NCI-H345 treated with DMSO at 0.1 percent for 48 hours (cell line): Measurements from ENCODE around the gene ZNF366.

Experiments used
- DNase-seq: peaks from one replicate; lab custom pipeline; 2025; ENCODE audit not compliant: unreplicated experiment; lab: John Stamatoyannopoulos, UW

The ZNF366 gene

DNA sequence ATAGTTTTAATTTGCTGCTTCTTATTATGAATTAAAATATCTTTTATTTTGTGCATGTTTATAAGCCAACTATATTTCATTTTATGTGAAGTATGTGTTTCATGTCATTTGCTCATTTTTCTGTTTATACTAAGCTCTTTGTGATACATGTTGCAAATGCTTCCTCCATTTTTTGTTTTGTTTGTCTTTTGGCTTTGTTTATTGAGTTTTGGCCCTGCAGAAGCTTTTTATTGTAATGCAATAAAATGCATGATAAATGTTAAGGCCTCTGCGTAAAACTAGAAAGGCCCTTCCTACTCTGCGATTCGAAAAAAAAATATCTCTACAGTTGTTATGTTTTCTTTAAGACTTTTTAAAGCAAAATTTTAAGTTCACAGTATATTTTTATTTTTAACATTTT, 9.4 kb downstream of the ZNF366 start:
- no peak for DNase-seq

DNA sequence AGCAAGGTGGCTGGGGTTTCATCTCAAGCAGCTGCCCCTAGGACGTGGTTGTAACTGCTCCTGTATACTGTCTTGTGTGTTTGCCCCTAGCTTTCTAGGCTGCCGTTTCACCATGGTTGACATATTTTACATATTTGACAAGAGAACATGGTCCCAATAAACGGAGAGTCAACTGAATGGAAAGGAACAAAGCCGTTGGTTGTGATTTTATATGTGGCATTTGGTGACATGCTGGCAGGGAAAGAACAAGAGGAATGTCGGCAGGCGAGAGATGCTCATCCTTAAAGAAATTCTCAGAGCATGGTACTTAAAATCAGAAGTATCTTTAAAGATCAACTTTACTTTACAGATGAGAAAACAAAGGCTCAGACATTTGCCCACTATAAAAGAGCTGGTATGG, 11.8 kb downstream of the ZNF366 start:
- DNase-seq = no peak

DNA sequence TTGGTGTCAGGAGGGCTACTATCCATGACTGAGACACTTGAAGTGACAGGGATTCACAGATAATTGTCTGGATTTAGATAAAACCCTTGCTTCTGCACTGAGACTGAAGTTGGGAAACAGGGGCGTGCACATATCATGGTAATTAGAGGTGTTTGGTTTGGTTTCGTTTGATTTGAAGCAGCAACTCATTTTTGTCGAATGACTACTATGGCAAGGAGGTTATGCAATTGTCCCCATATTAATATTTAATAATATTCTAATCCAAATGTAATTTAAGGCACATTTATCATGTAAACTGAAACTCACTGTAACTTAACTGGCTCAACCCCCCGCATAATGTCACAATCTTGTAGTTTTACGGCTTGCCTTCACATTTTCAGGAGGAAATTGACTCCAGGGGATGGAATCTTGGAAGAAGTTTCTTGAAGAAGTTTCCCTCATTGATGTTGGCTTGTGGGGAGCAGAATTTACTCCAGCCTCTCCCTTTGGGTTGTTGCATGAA, 12.5 kb downstream of the ZNF366 start:
- no peak for DNase-seq

DNA sequence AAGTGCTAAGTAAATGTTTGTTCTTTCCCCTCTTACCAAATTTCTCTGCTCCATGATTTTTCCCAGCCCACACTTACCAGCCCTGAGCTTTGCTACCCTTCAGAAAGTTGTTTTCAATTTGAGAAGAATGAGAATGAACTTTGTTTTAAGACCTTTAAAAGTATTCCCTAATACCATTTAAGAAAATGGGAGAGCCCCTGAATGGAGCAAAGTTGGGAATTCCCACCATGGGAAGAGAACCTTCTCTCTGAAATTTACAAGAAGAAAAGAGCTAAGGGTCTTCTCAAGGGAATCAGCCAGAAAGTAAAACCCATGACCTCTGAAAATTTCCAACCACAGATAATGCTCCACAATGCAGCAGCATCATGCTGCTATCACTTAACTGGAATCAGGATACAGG, 17.7 kb downstream of the ZNF366 start:
- no peak for DNase-seq

DNA sequence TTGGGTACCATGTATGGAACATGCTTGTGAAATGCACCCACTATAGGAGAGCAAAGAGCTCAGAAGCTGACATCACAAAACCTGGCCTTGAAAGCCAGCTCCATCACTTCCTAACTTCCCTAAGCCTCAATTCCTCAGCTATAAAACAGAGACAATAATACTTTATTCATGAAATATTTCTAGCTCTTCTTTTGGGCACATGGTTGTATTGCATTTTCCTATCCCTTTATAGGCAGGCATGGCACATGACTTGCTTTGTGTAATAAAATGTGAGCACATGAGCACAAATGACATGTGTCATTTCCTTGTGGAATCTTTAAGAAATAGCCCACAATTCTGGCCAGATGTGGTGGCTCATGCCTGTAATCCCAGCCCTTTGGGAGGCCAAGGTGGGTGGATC, 18.5 kb downstream of the ZNF366 start:
- no peak for DNase-seq

DNA sequence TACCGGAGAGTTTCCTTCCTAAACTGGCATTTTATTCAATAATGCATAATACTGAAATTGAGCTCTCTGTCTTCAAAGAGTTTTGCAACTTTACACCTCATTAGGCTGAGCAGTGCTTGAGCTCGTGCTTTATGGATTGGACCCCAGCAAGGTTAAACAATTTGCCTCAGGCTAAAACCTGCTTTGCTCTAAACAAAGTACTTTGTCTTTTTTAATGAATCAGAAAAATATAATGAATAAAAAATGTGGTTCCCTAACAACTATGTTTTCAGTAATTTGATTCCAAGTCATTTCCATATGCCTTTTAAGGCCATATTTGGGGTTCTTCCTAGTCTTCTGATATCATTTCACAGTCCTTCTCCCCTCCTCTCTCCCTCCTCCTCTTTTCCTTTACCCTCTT, 20.0 kb downstream of the ZNF366 start:
- no peak for DNase-seq

DNA sequence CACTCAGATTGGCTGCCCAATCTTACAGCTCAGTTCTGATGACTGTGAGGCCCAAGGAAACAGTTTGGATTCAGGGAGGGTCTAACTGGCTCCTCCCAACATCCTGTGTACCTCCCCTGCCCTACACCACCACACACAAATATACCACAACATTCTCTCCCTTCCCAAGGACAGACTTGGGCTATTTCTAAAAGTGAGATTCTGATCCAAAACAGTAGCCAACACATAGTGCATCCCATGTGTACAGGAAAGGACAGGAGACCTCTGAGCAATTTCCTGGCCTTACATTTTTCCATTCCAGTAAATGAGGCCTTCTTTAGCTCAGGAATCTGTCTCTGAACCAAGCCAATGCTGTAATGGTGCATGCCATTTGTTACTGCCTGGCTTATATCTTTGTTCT, 20.8 kb downstream of the ZNF366 start:
- DNase-seq = no peak

DNA sequence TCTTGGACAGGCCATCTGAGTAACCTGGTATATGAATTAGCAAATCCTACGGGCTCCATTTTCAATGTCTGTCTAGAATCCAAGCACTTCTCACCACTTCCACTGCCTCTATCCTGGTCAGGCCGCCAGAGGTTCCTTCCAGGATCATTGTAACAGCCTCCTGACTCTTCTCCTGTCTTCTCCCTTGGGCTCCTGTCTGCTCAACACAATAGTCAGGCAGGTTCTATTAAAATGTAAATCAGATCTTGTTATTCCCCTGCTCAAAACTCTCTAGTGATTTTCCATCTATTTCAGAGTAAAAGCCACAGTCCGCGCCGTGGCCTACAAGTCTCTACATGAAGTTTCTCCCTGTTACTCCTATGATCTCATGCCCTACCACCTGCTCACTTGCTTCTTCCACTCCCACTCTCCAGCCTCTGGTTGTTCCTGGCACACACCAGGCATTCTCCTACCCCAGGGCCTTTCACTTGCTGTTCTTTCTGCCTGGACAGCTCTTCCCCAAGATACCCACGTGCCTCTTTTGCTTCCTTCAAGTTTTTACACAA, 21.7 kb downstream of the ZNF366 start:
- DNase-seq = no peak

DNA sequence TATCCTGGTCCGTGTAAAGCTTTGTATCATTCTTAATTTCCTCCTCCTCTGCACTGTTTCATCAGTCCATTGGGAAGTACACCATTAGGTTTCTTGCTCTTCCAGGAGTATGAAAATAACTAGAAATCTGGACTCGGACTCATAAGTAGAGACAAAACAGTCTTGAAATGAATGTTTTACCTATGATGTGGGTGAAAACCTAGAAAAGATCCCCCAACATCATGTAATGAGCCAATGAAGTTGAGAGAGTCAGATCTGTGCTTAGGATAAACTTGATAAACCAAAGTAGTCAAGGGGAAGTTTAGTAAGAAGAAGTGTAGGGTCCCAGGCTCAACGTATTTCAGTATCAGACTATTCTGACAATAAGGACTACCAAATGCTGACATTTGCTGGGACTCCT, 25.2 kb downstream of the ZNF366 start:
- DNase-seq = no peak

DNA sequence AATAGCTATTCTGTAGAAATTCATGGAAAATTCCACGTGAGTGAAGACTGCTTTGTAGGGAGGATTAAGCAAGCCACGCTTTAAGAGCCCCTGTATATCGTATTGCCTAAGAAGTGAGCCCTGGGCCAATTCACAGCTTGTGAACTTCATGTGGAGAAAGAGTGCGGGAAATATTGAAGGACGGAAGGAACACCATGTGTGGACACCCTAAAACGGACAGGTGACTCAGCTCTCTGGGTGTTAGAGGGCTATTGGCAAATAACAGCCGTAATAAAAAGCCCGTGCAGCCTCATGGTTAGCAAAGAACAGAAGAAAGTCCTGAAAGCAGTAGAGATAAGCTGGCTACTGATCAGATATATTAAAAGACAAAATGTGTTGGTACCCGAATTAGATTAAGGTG, 26.4 kb downstream of the ZNF366 start:
- DNase-seq = no peak

DNA sequence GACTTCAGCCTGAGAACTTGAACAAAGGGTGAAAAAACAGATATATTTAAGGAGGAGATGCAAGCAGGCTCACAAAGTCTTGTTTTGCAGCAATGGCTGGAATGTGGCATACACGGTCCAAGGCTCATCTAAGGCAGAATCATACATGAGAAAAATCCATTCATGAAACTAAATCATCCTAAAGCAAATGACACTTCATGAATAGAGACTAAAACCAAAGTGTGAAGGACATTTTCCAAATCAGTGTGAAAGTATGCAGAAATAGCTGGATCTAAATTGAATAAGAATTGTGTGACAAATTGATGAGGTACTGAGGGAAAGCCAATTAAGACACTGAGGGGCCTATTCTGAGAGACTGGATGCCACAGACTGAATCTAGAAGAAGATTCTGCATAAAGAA, 27.3 kb downstream of the ZNF366 start:
- DNase-seq = no peak

DNA sequence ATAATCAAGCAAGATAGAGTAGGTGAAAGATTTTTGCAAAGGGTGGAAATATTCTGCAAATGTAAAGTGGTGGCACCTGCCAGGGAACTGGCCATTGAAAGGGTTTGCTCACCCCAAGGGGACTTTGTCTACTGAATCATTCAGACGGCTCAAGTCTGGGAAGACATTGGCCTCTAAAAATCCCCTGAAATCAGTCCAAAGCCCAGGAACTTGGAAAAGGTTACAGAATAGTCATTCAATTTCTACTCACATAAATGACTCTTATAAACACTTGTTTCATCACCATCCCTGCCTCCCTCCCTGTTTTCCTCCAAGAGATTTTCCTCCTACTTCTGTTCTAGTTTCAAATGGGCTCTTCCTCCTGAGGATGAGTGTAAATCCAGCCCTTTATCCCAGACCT, 28.5 kb downstream of the ZNF366 start:
- DNase-seq = no peak

DNA sequence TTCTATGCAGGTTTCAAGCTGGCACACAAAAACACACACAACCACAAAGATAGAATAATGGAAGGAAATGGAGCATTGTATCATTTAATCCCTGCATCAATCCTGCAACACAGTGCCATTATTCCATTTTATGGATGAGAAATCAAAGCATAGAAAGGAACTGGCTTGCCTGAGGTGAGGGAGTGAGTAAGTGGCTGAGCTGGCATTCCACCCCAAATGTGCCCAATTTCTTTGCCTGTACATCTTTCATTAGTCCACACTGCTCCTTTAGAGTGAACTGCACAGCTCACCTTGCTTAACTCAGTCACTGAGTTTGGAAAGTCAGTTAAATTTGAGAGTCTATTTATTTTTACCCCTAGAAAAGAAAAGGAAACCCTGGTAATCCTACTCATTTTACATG, 28.9 kb downstream of the ZNF366 start:
- no peak for DNase-seq

DNA sequence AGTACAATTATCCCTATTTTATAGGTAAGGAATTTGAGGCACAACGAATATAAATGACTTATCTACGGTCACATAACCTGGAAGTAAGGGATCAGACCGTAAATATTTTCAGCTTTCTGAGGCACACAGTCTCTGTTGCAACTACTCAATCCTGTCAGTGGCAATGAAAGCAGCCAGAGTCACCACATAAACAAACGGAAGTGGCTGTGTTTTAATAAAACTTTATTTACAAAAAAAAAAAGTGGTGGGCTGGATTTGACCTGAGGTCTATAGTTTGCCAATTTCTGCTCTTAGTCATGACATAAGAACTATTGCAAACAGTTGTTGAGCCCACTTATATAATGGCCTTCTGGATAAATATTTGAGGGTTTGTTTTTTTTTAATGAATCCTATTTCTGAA, 29.6 kb downstream of the ZNF366 start:
- no peak for DNase-seq

DNA sequence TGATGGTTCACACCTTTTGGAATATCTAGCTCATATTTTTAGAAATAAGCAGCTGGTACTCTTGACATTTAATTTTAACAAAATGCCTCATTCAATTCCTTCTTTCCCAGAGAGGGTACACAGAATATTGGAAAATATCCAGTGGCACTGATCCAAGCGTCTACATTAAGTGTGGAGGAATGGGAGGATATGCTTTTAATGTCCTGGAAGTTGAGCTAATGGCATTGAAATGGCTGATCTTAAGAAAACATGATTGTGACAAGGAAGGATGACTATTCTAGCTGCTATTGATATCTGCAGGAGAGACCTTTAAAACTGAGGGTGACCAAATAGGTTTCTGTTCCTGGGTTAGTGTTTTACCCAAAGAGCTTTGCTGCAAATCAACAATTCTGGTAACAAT, 30.0 kb downstream of the ZNF366 start:
- no peak for DNase-seq

DNA sequence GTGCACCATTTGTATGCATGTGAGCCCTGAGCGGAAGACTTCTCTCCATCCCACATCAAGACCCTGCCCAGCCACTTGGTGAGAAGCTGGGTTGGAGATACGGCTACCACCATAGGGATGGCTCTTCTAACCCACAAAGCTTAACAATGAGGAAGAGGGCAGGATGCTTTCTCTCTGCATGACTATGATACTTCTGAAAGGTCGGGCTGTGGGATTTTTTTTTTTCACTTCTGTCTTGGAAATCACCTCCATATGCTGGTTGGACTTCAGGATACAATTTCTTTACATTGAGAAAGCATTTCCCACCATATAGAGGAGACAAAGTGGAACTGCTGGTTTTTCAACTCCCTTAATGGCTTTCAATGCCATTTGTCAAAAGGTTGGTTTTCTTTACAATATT, 30.5 kb downstream of the ZNF366 start:
- DNase-seq = no peak

DNA sequence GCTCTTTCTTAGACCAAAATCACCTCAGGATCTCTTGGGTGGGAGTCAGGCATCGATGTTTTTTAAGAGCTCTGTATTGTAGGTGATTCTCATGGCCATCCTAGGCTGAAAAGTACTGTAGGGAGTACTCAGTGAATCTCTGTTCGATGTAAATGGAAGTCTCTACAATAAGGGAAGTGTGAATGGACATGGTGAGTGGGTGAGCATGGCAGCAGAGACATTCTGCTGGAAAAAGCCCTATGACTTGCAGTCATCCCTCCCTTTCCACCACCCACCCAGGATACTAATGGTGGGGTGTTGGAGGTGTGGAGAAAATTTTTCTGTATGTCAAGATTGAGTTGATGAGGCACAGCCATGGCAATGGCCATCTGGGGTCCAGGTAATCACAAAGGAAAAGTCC, 30.9 kb downstream of the ZNF366 start:
- no peak for DNase-seq

DNA sequence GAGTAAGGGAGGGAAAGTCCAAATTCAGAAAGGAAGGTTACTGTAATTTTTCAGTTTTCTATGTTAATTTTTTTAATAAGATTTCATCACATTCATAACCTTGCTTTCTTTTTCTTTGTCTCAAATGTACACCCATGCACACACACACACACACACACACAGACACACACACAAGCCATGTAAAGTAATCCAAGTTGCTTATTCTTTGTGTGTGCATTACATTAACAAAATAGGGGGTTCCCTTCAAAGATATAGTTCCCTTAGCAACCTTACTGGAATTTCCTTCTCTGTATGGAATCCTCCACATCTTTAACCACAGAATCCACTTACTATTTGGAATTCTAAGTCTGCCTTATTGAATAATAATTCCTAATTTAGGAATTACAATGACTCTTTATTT, 32.7 kb downstream of the ZNF366 start:
- no peak for DNase-seq

DNA sequence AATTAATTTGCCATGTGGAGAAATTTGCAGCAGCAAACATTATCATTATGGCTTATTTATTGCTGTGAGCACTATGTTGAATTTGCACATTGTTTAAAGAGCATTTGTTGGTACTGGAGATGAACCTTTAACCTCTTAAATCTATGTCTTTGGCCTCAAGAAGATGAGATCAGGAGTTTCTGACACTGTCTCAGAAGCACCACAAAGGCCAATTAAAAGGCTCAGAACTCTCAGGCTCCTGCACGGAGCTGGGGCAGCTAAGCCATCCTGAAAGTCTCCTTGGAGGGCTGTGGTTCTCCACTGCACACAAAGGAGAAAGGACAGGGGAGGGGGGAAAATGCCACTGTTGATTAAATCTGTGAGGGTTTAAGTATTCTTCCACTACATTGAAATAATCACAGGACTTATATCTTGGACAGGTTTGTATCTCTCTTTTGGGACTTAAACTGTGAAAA, 33.1 kb downstream of the ZNF366 start:
- DNase-seq = no peak

DNA sequence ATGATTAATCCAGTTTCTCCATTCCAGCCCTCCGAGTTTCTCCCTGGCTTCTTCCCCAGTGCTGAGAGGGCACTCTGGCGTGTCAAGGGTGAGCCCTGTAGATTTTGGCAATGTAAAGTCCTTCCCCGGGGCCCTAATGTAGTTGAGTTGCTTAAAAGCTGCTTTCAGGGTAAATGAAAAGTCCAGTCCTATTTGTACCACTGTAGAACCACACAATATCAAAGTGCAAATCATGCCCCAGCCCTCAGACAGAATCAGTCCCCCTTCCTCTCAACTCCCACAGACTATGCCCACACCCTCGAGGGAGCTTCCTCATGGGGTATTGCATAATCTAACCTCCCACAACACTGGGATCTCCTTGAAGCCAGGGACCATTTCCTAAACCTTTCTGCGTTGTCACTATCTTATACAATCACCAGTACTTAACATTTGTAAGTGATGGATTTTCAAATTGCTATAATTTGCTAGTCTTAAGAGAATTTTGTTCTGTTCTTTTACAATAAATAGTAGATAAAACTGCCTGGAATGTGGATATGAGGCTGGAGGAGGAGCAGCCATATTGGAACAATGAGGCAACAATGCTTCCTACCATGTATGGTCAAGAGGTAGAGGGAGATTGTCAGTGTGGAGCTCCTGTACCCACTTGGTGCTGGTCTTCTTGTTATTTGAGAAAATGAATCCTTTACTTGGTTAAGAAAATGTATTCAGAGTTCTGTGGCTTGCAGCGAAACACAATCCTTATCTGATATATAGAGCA, 34.4 kb downstream of the ZNF366 start:
- DNase-seq = no peak

DNA sequence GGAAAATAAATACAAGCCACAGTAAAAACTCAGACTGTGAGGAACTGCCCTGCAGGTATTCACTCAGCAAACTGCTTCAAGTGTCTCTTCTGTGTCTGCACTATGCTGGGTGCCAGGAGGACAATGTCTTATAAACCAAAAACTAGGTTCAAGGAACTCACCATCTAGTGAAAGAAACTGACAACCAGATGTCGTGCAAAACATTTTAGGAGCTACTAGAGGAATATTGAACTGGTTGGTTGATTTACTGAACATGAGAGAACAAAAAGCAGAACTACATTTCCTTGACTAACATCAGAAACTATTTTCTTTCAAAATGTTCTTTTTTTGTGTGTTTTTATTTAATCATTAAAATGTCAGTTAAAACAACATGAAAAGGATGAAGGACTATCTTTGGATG, 35.2 kb downstream of the ZNF366 start:
- DNase-seq = no peak

DNA sequence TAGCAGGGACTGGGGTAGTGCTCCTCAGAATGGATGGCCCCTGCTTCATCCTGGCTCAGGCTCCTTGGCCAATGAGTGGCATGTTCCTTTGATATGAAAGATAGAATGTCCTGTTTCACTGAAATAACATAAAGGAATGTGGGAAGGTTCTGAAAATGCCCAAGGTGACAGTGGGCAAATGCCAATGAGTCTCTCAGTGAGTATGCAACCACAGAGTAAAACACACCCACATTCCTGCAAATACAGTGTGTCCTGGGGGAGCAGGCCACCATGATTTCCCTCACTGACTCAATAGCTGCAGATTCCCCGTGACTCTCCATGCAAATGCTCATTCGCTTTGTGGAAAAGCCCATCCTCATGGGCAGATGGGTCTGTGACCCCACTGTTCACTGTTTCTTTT, 36.4 kb downstream of the ZNF366 start:
- DNase-seq = no peak

DNA sequence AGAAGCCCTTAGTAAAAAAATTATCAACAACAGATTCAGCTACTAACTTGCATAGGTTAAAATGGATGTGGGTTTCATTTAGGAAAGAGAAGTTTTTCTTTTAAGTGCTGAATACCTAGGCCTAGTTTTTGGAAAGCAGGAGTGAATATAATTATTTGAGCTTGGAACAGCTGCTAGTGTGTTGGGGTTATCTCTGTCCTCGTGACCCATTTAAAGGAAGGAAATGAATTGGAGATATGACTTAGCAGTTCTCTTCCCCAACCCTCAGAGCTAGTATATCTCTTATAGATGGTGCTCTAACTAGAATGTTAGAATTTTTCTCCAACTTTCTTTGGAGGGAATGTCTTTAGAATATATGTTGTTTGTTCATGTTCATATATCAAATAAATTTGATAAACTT, 38.6 kb downstream of the ZNF366 start:
- DNase-seq = no peak
